GM23338 (cell line): Measurements from ENCODE around the gene LPP.

Experiments
- CREB1 ChIP-seq: fragments of 250-450 bp; sonication (Bioruptor Pico); IDR thresholded peaks from 2 replicates; pipeline ENCODE4 v1.5.0; 2020; ENCODE audit warnings: low read depth, mild to moderate bottlenecking, moderate library complexity
- CTCF ChIP-seq, 2 experiments: fragments of 200-600 bp in 1 of 2; sonication (generic) in 1 of 2; conservative IDR thresholded peaks; 2 replicates each; pipeline versions ENCODE4 v1.5.1 to v1.6.1; 2016 to 2017; ENCODE audit warnings: antibody characterized with exemption in 2 of 2, low read depth in 2 of 2, mild to moderate bottlenecking in 2 of 2, moderate library complexity in 1 of 2
- EZH2 ChIP-seq: fragments of 200-600 bp; sonication (generic); IDR thresholded peaks from one replicate; pipeline ENCODE4 v1.8.0; 2017; ENCODE audit warnings: antibody characterized with exemption, mild to moderate bottlenecking, low read depth; ENCODE audit not compliant: unreplicated experiment
- EZH2phosphoT487 ChIP-seq: fragments of 200-600 bp; sonication (generic); IDR thresholded peaks from one replicate; pipeline ENCODE4 v1.8.1; 2018; ENCODE audit warnings: antibody characterized with exemption; ENCODE audit not compliant: unreplicated experiment
- JUNB ChIP-seq: IDR thresholded peaks from one replicate; pipeline ENCODE4 v1.6.1; 2016; ENCODE audit warnings: antibody characterized with exemption; ENCODE audit not compliant: unreplicated experiment
- POLR2AphosphoS5 ChIP-seq: IDR thresholded peaks from 2 replicates; pipeline ENCODE4 v1.6.1; 2016; ENCODE audit warnings: antibody characterized with exemption, low read depth
- REST ChIP-seq: IDR thresholded peaks from one replicate; pipeline ENCODE4 v1.6.1; 2018; ENCODE audit warnings: antibody characterized with exemption; ENCODE audit not compliant: unreplicated experiment
- STAT1 ChIP-seq: IDR thresholded peaks from one replicate; pipeline ENCODE4 v1.6.1; 2016; ENCODE audit warnings: antibody characterized with exemption; ENCODE audit not compliant: unreplicated experiment
- ZNF114 ChIP-seq: fragments of 250-450 bp; sonication (Bioruptor Pico); IDR thresholded peaks from 2 replicates; pipeline ENCODE4 v1.5.0; 2020; ENCODE audit warnings: mild to moderate bottlenecking, moderate library complexity

GRCh38 chr3:188106887-188107830, 46.8 kb upstream of the LPP start:
- TF ChIP-seq JUNB: no peak
- TF ChIP-seq CREB1 (CRISPR knock-in tag): no peak
- TF ChIP-seq CTCF (conservative IDR thresholded peaks at IDR 0.05; ENCODE audit: low read depth in 2 of 2): no peak
- TF ChIP-seq POLR2AphosphoS5: no peak
- no peak for TF ChIP-seq EZH2
- no peak for TF ChIP-seq STAT1
- TF ChIP-seq REST: no peak
- no peak for TF ChIP-seq EZH2phosphoT487
- TF ChIP-seq ZNF114 (CRISPR knock-in tag): no peak
